Astrocyte of the spinal cord (primary cell): Measurements from ENCODE around the gene OAS2.

Experiments
- DNase-seq: peaks from one replicate; pipeline ENCODE4 v3.0.0; 2011; ENCODE audit warnings: low read depth, low spot score
- H3K4me3 ChIP-seq: 2 replicates; pipeline ENCODE4 v1.5.1; 2011; ENCODE audit warnings: low read depth, mild to moderate bottlenecking, low read length, moderate library complexity
- in situ Hi-C: cut with HindIII; loops from 2 replicates; pipeline ENCODE4 v1.10.0; 2017; ENCODE audit warnings: low sequenced_read_pairs
- TF ChIP-seq, protein P1 (sequence below): IDR thresholded peaks from 2 replicates; pipeline ENCODE4 v1.5.1; 2012; ENCODE audit warnings: low read depth, mild to moderate bottlenecking, low read length, inconsistent platforms

Gene OAS2

DNA sequence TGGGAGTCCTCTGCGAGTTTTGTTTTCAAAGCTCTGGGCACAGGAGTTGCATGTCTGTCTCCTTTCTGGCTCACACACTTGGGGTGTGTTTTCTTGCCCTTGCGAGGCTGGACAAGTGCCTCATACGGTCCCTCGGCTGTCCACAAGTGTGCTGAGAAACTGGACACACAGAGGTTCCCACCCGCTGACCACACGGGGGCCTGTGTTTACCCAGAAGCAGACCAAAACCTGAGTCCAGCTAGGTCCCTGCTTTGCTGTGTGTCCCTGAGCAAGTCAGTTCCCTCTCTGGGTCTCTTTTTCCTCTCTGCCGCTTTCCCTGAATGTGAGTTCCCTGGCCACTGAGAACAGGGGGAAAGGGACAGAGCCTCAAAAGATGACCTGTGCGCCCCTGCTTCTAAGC lies 678 bp upstream of the OAS2 start:
- DNase-seq = no peak
- in situ Hi-C loops = no loop called here
- H3K4me3 ChIP-seq = no peak overlapping the region
- TF ChIP-seq, protein P1, sequence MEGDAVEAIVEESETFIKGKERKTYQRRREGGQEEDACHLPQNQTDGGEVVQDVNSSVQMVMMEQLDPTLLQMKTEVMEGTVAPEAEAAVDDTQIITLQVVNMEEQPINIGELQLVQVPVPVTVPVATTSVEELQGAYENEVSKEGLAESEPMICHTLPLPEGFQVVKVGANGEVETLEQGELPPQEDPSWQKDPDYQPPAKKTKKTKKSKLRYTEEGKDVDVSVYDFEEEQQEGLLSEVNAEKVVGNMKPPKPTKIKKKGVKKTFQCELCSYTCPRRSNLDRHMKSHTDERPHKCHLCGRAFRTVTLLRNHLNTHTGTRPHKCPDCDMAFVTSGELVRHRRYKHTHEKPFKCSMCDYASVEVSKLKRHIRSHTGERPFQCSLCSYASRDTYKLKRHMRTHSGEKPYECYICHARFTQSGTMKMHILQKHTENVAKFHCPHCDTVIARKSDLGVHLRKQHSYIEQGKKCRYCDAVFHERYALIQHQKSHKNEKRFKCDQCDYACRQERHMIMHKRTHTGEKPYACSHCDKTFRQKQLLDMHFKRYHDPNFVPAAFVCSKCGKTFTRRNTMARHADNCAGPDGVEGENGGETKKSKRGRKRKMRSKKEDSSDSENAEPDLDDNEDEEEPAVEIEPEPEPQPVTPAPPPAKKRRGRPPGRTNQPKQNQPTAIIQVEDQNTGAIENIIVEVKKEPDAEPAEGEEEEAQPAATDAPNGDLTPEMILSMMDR = no peak

DNA sequence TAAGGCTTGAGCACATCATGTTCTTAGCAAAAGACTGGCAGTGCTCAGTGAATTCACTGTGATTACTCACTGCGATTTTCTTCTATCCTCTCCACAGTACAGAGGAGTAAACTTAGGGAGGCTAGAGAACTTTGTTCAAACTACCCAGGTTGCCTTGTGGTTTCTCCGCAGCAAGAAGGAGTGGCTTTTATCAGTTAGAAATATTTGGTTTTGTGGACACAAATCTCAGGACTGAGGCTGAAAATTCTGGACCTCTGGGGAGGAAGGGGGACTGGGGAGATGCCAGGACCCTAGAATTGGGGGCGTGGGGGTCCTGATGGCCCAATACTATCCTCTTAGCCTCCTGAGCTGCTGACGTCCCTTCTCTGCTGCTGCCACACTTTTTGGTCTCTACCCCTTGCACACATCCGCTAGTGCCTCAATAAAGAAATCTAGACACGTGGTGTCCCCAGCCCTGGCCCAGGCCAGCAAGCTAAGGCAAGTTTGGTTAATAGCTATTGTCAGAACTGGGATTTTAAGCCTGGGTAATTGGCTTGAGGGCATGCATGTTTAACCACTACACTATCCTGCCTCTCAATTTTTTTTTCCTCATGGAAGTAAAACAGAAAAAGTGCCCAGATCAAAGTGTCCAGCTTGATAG lies 842 bp downstream of the OAS2 start:
- TF ChIP-seq, protein P1 = no peak
- in situ Hi-C loops = no loop called here
- DNase-seq = no peak
- H3K4me3 ChIP-seq = no peak overlapping the region

DNA sequence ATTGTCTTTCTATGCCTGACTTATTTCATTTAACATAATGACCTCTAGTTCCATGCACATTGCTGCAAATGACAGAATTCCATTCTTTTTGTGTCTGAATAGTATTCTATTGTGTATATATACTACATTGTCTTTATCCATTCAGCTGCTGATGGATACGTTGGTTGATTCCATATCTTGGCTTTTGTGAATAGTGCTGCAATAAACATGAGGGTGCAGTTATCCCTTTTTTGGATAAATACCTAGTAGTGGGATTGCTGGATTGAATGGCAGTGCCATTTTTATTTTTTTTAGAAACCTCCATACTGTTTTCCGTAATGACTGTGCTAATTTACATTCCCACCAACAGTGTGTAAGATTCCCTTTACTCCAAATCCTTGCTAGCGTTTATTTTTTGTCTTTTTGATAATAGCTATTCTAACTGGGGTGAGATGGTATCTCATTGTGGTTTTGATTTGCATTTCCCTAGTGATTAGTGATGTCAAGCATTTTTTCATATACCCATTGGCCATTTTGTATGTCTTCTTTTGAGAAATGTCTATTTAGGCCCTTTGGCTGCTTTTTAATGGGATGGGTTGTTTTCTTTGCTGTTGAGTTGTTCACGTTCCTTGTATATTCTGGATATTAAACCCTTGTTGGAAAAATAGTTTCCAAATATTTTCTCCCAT lies 2.3 kb downstream of the OAS2 start:
- H3K4me3 ChIP-seq = no peak overlapping the region

DNA sequence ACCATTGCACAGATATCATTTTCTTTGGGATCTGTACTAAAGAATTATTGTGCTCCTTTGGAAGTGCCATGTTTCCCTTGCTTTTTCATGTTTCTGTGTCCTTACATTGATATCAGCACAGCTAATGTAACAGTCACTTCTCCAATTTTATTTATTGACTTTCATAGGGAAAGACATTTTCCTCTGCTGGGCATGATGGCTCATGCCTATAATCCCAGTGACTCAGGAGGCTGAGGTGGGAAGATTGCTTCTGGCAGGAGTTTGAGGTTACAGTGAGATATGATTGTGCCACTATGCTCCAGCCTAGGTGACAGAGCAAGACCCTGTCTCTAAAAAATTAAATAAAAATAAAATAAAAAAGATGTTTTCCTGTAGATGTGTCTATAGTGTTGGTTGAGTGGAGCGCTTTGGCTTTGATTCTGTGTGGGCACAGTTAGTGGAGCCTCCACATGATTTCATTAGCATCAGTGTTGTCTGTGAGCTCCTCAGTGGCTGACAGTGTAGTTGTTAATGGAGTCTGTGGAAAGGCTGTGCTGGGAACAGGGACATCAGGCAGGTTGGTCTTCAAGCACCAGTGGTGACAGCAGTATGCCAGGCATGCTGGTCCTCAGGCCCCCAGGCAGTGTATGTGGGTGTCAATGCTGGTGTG lies 7.4 kb downstream of the OAS2 start:
- no peak for DNase-seq
- no peak overlapping the region for H3K4me3 ChIP-seq
- TF ChIP-seq, protein P1 = no peak
- in situ Hi-C loops = no loop called here

More for the DNA sequence above, 2.3 kb downstream of the OAS2 start:
- TF ChIP-seq, protein P1 = no peak
- in situ Hi-C loops = no loop called here
- DNase-seq = no peak

DNA sequence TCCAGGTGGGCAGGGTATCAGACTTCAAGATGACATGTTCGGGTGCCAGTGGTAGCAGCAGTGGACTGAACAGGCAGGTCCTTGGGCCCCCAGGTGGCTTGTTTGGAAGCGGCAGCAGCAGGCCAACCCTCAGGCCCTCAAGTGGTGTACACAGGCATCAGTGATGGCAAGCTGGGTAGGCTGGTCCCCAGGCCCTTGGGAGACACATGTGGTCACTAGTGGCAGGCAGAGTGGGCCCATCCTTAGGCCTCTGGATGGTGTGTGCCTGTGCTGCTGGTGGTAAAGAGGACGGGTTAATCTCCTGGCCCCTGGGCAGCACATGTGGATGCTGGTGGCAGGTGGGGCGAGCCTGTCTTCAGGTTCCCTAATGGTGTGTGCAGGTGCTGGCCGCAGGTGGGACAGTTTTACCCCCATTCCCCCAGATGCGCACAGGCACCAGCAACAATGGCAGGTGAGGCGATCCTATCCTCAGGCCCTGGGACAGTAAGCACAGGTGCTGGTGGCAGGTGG lies 8.0 kb downstream of the OAS2 start:
- in situ Hi-C loops = no loop called here
- TF ChIP-seq, protein P1 = no peak
- no peak overlapping the region for H3K4me3 ChIP-seq
- no peak for DNase-seq

DNA sequence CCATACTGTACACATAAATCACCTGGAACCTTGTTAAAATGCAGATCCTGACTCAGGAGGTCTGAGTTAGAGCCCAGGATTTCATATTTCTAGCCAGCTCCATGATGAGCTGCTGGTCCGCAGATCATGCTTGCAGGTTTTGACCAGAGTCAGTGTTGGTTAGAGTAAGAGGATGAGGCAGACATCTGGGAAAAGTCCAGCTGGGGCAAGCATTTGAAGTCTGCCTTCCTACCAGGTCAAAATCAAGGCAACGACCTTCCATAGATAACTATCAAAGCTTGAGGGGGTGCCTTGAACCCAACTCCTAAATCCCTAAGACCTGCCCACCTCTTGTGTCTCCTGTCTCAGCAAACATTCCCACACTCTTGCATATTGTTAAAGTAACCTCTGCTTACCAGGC lies 9.2 kb downstream of the OAS2 start:
- no peak overlapping the region for H3K4me3 ChIP-seq
- TF ChIP-seq, protein P1 = no peak
- in situ Hi-C loops = no loop called here
- DNase-seq = no peak
